ENCODE measurements around the gene CYBC1. TPM values are rescaled to one million over a fixed set of nuclear protein-coding genes. Genes with fewer than 3 reads are reported as not detected.

The CYBC1 gene
- total RNA-seq, 1 experiment from 2014 or later: 174 TPM

GRCh38 chr17:82443465-82444283 lies 6.9 kb downstream of the CYBC1 start:
- Histone ChIP-seq H3K27me3 (ENCODE audit: control insufficient read depth, insufficient read depth, low read length) (no peaks in the 10 kb centered on the region), H3K4me1 (ENCODE audit: control insufficient read depth, insufficient read depth, low read length) (peaks cover 11% of the 10 kb centered on the region; the same call in 1 of the 2 replicates), H3K27ac (ENCODE audit: low read length) (no peak overlapping the region), H3K36me3 (ENCODE audit: control insufficient read depth, insufficient read depth, low read length) (no peaks in the 10 kb centered on the region), H3K4me3 (ENCODE audit: low read depth in 2 of 2, low read length in 2 of 2) (no peak overlapping the region), H3K9me3 (ENCODE audit: control insufficient read depth, insufficient read depth, low read depth, low read length) (no peaks in the 10 kb centered on the region)
- POLR2A ChIA-PET: interaction anchor here (0.5 kb wide), 1 partner anchor 93 kb away, joined by 4 read pairs; no protein-coding TSS in a partner anchor
- in situ Hi-C loops (cut with HindIII; ENCODE audit: low pct_unique_long_range_greater_than_20kb, low sequenced_read_pairs): no loop called here
- TF ChIP-seq TCF7L2 (IDR thresholded peaks at IDR 0.05; ENCODE audit: low read depth, low read length): no peak
- TF ChIP-seq CTCF (IDR thresholded peaks at IDR 0.05): no peak
- no peak for TF ChIP-seq REST (IDR thresholded peaks at IDR 0.05; ENCODE audit: insufficient read depth in 1 of 2, low read depth in 2 of 2, low read length in 1 of 2)
- TF ChIP-seq SIN3A (IDR thresholded peaks at IDR 0.05; ENCODE audit: borderline replicate concordance, insufficient read depth, low read depth, low read length): no peak
- no peak for TF ChIP-seq POLR2AphosphoS5 (IDR thresholded peaks at IDR 0.05; ENCODE audit: low read depth, low read length)
- DNase-seq (ENCODE audit: low read depth, low spot score) (no peak), ATAC-seq (peak; percentile 8; the same call in 1 of the 2 replicates)
- BruUV-seq (replicated peaks): no TSS peak
- intact Hi-C loops (cut with micrococcal nuclease; ENCODE audit: unreplicated experiment): no loop called here
- CTCF ChIA-PET: no interaction called here

- no peak overlapping the region for H3K27ac ChIP-seq (ENCODE audit: low read length)
- H3K4me1 ChIP-seq (ENCODE audit: control insufficient read depth, insufficient read depth, low read length): peaks cover 11% of the 10 kb centered on the region; the same call in 1 of the 2 replicates
- intact Hi-C loops (cut with micrococcal nuclease; ENCODE audit: unreplicated experiment): no loop called here
- POLR2A ChIA-PET: no interaction called here
- no peaks in the 10 kb centered on the region for H3K36me3 ChIP-seq (ENCODE audit: control insufficient read depth, insufficient read depth, low read length)
- TF ChIP-seq CTCF (IDR thresholded peaks at IDR 0.05) (no peak), TCF7L2 (IDR thresholded peaks at IDR 0.05; ENCODE audit: low read depth, low read length) (no peak), POLR2AphosphoS5 (IDR thresholded peaks at IDR 0.05; ENCODE audit: low read depth, low read length) (no peak), REST (IDR thresholded peaks at IDR 0.05; ENCODE audit: insufficient read depth in 1 of 2, low read depth in 2 of 2, low read length in 1 of 2) (no peak), SIN3A (IDR thresholded peaks at IDR 0.05; ENCODE audit: borderline replicate concordance, insufficient read depth, low read depth, low read length) (no peak)
- ATAC-seq: no peak; the same call in 1 of the 2 replicates
- no peaks in the 10 kb centered on the region for H3K9me3 ChIP-seq (ENCODE audit: control insufficient read depth, insufficient read depth, low read depth, low read length)
- in situ Hi-C loops (cut with HindIII; ENCODE audit: low pct_unique_long_range_greater_than_20kb, low sequenced_read_pairs): no loop called here
- BruUV-seq (replicated peaks): TSS peak; percentile 87
- no peak for DNase-seq (ENCODE audit: low read depth, low spot score)
- CTCF ChIA-PET: no interaction called here
- H3K4me3 ChIP-seq (ENCODE audit: low read depth in 2 of 2, low read length in 2 of 2): no peak overlapping the region
- H3K27me3 ChIP-seq (ENCODE audit: control insufficient read depth, insufficient read depth, low read length): no peaks in the 10 kb centered on the region
These were observed 7.7 kb downstream of the CYBC1 start for GRCh38 chr17:82442643-82443464.

All from Panc1 (cell line).